HK-2 (cell line): Measurements from ENCODE around the gene TRAPPC6A.
A peak's percentile ranks its signal among the peaks of the same experiment; 100 is the strongest.
"Not testable (repeated sequence)": the region's sequence is repeated elsewhere in the genome, so short reads cannot be mapped to it uniquely, and the experiment has no call there.

Source experiments
- DNase-seq: peaks from one replicate; pipeline ENCODE4 v3.0.0-alpha.2; 2018; ENCODE audit not compliant: unreplicated experiment

TRAPPC6A gene

GRCh38 chr19:45130888-45131615, 47.0 kb downstream of the TRAPPC6A start:
- no peak for DNase-seq

- no peak for DNase-seq
These were observed 47.8 kb downstream of the TRAPPC6A start for GRCh38 chr19:45130236-45130635.

- no peak for DNase-seq
These were observed 49.2 kb downstream of the TRAPPC6A start for GRCh38 chr19:45128806-45129205.

- DNase-seq, result no peak
These were observed 49.9 kb downstream of the TRAPPC6A start for GRCh38 chr19:45128146-45128545.

GRCh38 chr19:45126654-45127053, 51.4 kb downstream of the TRAPPC6A start:
- no peak for DNase-seq

- peak; percentile 77 for DNase-seq
These were observed 52.0 kb downstream of the TRAPPC6A start for GRCh38 chr19:45125975-45126493.

- DNase-seq, result no peak
These were observed 52.7 kb downstream of the TRAPPC6A start for GRCh38 chr19:45125360-45125759.

GRCh38 chr19:45124021-45124420, 54.0 kb downstream of the TRAPPC6A start:
- no peak for DNase-seq

- no peak for DNase-seq
These were observed 54.6 kb downstream of the TRAPPC6A start for GRCh38 chr19:45123440-45123850.

GRCh38 chr19:45122832-45123231, 55.2 kb downstream of the TRAPPC6A start:
- no peak for DNase-seq

- DNase-seq, result no peak
These were observed 56.2 kb downstream of the TRAPPC6A start for GRCh38 chr19:45121827-45122345.

- no peak for DNase-seq
These were observed 58.5 kb downstream of the TRAPPC6A start for GRCh38 chr19:45119582-45119981.

GRCh38 chr19:45118591-45119355, 59.3 kb downstream of the TRAPPC6A start:
- DNase-seq, result not testable (repeated sequence)

- DNase-seq, result no peak
These were observed 59.9 kb downstream of the TRAPPC6A start for GRCh38 chr19:45118106-45118505.

- DNase-seq, result no peak
These were observed 60.4 kb downstream of the TRAPPC6A start for GRCh38 chr19:45117671-45118070.

GRCh38 chr19:45117167-45117594, 60.9 kb downstream of the TRAPPC6A start:
- DNase-seq, result no peak

GRCh38 chr19:45115809-45116615, 62.0 kb downstream of the TRAPPC6A start:
- no peak for DNase-seq

- DNase-seq, result no peak
These were observed 63.9 kb downstream of the TRAPPC6A start for GRCh38 chr19:45114116-45114515.

- DNase-seq, result no peak
These were observed 64.4 kb downstream of the TRAPPC6A start for GRCh38 chr19:45113628-45114027.
